Measurements from ENCODE around the gene PEPD. TPM values are rescaled to one million over a fixed set of nuclear protein-coding genes. Genes with fewer than 3 reads are reported as not detected.

Gene PEPD
- total RNA-seq, 1 experiment from 2014 or later = 83.1 TPM

DNA sequence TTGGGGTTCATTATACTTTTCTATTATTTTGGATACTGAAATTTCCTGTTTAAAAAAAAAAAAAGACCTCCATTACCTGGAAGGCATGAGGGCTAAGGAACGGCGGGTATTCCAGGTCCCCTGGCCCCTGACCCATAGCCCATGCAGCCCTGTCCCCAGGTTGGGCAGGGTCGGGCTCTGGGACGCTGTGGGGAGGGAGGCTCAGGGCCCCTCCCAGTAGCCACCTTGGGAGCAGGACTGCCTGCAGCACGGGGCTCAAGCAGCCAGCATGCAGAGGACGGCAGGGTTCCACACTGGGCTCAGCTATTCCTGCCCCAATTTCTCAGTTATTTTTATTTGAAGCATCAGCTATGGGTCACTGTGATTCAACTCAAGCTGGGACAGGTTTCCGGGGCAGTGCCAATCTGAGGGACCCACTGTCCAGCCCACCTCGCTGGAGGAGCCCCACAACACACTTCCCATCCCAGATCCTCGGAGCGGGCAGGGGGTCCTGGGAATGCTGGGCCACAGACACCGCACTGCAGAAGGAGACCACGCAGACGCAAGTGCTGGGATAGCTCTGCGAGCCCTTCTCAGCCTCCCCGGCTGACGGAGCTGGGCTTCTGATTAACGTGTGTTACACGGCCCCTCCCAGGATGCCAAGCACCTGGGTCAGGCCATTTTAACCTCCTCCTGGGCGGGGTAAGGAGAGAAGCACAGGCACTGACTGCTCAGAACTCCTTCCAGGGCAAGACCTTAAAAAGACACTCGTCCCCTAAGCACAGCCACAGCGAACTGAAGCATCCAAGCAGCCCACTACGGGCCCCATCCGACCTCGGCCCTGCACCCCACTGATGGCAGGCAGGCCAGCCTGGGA, 60.1 kb downstream of the PEPD start:
- no peaks in the 10 kb centered on the region for H3K4me1 Mint-ChIP-seq
- CTCF ChIA-PET = no interaction called here
- H3K27ac Mint-ChIP-seq = 0 out of 2 replicates have a peak overlapping the region, but pooled peaks have one; percentile 32
- no peaks in the 10 kb centered on the region for H3K27me3 Mint-ChIP-seq (ENCODE audit: low read depth)
- DNase-seq (ENCODE audit: low spot score) = no peak
- POLR2A ChIA-PET = no interaction called here
- H3K36me3 Mint-ChIP-seq = no peaks in the 10 kb centered on the region
- TF ChIP-seq ZBTB21 (CRISPR knock-in tag; IDR thresholded peaks at IDR 0.05; ENCODE audit: borderline replicate concordance) = no peak
- no peak for TF ChIP-seq FOXJ3 (CRISPR knock-in tag; IDR thresholded peaks at IDR 0.05; ENCODE audit: borderline replicate concordance)
- TF ChIP-seq, protein P1, sequence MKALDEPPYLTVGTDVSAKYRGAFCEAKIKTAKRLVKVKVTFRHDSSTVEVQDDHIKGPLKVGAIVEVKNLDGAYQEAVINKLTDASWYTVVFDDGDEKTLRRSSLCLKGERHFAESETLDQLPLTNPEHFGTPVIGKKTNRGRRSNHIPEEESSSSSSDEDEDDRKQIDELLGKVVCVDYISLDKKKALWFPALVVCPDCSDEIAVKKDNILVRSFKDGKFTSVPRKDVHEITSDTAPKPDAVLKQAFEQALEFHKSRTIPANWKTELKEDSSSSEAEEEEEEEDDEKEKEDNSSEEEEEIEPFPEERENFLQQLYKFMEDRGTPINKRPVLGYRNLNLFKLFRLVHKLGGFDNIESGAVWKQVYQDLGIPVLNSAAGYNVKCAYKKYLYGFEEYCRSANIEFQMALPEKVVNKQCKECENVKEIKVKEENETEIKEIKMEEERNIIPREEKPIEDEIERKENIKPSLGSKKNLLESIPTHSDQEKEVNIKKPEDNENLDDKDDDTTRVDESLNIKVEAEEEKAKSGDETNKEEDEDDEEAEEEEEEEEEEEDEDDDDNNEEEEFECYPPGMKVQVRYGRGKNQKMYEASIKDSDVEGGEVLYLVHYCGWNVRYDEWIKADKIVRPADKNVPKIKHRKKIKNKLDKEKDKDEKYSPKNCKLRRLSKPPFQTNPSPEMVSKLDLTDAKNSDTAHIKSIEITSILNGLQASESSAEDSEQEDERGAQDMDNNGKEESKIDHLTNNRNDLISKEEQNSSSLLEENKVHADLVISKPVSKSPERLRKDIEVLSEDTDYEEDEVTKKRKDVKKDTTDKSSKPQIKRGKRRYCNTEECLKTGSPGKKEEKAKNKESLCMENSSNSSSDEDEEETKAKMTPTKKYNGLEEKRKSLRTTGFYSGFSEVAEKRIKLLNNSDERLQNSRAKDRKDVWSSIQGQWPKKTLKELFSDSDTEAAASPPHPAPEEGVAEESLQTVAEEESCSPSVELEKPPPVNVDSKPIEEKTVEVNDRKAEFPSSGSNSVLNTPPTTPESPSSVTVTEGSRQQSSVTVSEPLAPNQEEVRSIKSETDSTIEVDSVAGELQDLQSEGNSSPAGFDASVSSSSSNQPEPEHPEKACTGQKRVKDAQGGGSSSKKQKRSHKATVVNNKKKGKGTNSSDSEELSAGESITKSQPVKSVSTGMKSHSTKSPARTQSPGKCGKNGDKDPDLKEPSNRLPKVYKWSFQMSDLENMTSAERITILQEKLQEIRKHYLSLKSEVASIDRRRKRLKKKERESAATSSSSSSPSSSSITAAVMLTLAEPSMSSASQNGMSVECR (CRISPR knock-in tag; IDR thresholded peaks at IDR 0.05; ENCODE audit: borderline replicate concordance) = no peak
- TF ChIP-seq, protein P2, sequence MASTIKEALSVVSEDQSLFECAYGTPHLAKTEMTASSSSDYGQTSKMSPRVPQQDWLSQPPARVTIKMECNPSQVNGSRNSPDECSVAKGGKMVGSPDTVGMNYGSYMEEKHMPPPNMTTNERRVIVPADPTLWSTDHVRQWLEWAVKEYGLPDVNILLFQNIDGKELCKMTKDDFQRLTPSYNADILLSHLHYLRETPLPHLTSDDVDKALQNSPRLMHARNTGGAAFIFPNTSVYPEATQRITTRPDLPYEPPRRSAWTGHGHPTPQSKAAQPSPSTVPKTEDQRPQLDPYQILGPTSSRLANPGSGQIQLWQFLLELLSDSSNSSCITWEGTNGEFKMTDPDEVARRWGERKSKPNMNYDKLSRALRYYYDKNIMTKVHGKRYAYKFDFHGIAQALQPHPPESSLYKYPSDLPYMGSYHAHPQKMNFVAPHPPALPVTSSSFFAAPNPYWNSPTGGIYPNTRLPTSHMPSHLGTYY (CRISPR knock-in tag; IDR thresholded peaks at IDR 0.05) = no peak
- TF ChIP-seq SOX15 (CRISPR knock-in tag; IDR thresholded peaks at IDR 0.05) = no peak
- TF ChIP-seq, protein P3, sequence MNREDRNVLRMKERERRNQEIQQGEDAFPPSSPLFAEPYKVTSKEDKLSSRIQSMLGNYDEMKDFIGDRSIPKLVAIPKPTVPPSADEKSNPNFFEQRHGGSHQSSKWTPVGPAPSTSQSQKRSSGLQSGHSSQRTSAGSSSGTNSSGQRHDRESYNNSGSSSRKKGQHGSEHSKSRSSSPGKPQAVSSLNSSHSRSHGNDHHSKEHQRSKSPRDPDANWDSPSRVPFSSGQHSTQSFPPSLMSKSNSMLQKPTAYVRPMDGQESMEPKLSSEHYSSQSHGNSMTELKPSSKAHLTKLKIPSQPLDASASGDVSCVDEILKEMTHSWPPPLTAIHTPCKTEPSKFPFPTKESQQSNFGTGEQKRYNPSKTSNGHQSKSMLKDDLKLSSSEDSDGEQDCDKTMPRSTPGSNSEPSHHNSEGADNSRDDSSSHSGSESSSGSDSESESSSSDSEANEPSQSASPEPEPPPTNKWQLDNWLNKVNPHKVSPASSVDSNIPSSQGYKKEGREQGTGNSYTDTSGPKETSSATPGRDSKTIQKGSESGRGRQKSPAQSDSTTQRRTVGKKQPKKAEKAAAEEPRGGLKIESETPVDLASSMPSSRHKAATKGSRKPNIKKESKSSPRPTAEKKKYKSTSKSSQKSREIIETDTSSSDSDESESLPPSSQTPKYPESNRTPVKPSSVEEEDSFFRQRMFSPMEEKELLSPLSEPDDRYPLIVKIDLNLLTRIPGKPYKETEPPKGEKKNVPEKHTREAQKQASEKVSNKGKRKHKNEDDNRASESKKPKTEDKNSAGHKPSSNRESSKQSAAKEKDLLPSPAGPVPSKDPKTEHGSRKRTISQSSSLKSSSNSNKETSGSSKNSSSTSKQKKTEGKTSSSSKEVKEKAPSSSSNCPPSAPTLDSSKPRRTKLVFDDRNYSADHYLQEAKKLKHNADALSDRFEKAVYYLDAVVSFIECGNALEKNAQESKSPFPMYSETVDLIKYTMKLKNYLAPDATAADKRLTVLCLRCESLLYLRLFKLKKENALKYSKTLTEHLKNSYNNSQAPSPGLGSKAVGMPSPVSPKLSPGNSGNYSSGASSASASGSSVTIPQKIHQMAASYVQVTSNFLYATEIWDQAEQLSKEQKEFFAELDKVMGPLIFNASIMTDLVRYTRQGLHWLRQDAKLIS (CRISPR knock-in tag; IDR thresholded peaks at IDR 0.05; ENCODE audit: borderline replicate concordance) = no peak
- TF ChIP-seq, protein P4, sequence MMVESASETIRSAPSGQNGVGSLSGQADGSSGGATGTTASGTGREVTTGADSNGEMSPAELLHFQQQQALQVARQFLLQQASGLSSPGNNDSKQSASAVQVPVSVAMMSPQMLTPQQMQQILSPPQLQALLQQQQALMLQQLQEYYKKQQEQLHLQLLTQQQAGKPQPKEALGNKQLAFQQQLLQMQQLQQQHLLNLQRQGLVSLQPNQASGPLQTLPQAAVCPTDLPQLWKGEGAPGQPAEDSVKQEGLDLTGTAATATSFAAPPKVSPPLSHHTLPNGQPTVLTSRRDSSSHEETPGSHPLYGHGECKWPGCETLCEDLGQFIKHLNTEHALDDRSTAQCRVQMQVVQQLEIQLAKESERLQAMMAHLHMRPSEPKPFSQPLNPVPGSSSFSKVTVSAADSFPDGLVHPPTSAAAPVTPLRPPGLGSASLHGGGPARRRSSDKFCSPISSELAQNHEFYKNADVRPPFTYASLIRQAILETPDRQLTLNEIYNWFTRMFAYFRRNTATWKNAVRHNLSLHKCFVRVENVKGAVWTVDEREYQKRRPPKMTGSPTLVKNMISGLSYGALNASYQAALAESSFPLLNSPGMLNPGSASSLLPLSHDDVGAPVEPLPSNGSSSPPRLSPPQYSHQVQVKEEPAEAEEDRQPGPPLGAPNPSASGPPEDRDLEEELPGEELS (CRISPR knock-in tag; IDR thresholded peaks at IDR 0.05) = no peak
- TF ChIP-seq EMX1 (CRISPR knock-in tag; IDR thresholded peaks at IDR 0.05) = no peak
- no peak for TF ChIP-seq NR3C1 (CRISPR knock-in tag; conservative IDR thresholded peaks at IDR 0.05; ENCODE audit: low read depth)
- H3K4me3 Mint-ChIP-seq = no peak overlapping the region
- H3K9me3 Mint-ChIP-seq = no peaks in the 10 kb centered on the region
- no peak for ATAC-seq

DNA sequence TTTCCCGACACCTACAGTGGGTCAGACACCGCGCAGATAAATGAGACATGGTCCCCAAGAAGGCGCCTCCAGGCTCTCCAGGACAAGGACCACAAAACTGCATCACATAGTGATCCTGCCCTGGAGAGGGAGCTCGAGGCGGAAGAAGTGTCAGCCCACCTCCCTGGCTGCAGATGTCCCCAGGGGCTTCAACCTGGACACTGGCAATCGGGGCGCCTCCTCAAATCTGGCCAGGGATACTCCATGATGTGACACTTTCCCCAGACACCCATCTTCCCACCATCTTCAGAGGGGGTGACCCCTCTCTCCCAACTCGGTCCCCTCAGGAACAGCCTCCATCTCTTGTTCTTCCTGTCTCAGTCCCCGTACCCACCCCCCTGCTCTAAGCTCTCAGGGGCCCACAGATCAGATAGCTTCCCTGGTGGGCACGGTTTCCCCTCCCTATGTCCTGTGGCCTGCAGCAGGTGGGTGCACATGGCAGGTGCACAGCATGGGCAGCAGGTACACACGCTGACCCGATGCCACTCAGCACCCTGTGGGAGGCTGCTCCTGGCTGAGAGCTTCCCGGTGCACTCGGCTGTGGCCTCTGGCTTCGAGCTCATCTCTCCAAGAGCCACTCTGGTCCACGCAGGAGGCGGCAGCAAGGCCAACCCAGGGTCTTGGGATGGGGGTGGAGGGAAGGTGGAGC, 61.2 kb downstream of the PEPD start:
- H3K36me3 Mint-ChIP-seq = no peaks in the 10 kb centered on the region
- H3K27me3 Mint-ChIP-seq (ENCODE audit: low read depth) = no peaks in the 10 kb centered on the region
- ATAC-seq (no peak), DNase-seq (ENCODE audit: low spot score) (no peak)
- H3K4me1 Mint-ChIP-seq = no peaks in the 10 kb centered on the region
- ChIA-PET CTCF (interaction anchor here (1.7 kb wide), 1 partner anchor 44 kb away, joined by 6 read pairs; no protein-coding TSS in a partner anchor), POLR2A (no interaction called here)
- peak overlapping the region; percentile 69 for H3K27ac Mint-ChIP-seq
- TF ChIP-seq RELA (CRISPR knock-in tag; IDR thresholded peaks at IDR 0.05; ENCODE audit: borderline replicate concordance) (no peak), ZNF219 (CRISPR knock-in tag; IDR thresholded peaks at IDR 0.05; ENCODE audit: borderline replicate concordance) (no peak), TP53 (CRISPR knock-in tag; IDR thresholded peaks at IDR 0.05) (no peak)
- TF ChIP-seq, protein P2 (CRISPR knock-in tag; IDR thresholded peaks at IDR 0.05) = no peak
- TF ChIP-seq, protein P5, sequence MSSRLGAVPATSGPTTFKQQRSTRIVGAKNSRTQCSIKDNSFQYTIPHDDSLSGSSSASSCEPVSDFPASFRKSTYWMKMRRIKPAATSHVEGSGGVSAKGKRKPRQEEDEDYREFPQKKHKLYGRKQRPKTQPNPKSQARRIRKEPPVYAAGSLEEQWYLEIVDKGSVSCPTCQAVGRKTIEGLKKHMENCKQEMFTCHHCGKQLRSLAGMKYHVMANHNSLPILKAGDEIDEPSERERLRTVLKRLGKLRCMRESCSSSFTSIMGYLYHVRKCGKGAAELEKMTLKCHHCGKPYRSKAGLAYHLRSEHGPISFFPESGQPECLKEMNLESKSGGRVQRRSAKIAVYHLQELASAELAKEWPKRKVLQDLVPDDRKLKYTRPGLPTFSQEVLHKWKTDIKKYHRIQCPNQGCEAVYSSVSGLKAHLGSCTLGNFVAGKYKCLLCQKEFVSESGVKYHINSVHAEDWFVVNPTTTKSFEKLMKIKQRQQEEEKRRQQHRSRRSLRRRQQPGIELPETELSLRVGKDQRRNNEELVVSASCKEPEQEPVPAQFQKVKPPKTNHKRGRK (CRISPR knock-in tag; IDR thresholded peaks at IDR 0.05; ENCODE audit: borderline replicate concordance) = no peak
- no peak overlapping the region for H3K4me3 Mint-ChIP-seq
- H3K9me3 Mint-ChIP-seq = no peaks in the 10 kb centered on the region

All from WTC11 (cell line).